Measurements from ENCODE around the gene SUV39H1.

SUV39H1 gene

DNA sequence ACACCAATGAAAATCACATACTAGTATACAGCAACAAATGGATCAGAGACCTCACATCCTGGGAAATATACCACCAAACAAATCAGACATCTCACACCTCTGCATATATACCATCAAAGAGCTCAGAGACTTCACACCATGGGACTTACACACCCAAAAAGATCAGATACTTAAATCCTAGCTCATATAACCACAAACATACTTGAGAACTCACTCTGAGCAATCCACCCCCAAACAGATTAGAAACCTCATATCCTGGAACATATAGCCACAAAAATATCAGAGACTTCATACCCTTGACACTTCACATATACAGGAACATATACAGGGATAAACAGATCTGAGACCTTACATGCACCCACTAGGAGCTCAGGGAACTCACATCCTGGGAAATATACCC, 32.1 kb downstream of the SUV39H1 start:
- TF ChIP-seq FOXP2 (optimal IDR thresholded peaks at IDR 0.05; ENCODE audit: borderline replicate concordance, extremely low read depth, extremely low read length, insufficient read depth) (no peak), SIN3A (IDR thresholded peaks at IDR 0.05; ENCODE audit: borderline replicate concordance, insufficient read depth, low read length) (no peak), TAF1 (IDR thresholded peaks at IDR 0.05; ENCODE audit: borderline replicate concordance, insufficient read depth, low read length) (no peak), POLR2AphosphoS5 (IDR thresholded peaks at IDR 0.05; ENCODE audit: low read depth, low read length) (no peak)
- TF ChIP-seq, protein P1, sequence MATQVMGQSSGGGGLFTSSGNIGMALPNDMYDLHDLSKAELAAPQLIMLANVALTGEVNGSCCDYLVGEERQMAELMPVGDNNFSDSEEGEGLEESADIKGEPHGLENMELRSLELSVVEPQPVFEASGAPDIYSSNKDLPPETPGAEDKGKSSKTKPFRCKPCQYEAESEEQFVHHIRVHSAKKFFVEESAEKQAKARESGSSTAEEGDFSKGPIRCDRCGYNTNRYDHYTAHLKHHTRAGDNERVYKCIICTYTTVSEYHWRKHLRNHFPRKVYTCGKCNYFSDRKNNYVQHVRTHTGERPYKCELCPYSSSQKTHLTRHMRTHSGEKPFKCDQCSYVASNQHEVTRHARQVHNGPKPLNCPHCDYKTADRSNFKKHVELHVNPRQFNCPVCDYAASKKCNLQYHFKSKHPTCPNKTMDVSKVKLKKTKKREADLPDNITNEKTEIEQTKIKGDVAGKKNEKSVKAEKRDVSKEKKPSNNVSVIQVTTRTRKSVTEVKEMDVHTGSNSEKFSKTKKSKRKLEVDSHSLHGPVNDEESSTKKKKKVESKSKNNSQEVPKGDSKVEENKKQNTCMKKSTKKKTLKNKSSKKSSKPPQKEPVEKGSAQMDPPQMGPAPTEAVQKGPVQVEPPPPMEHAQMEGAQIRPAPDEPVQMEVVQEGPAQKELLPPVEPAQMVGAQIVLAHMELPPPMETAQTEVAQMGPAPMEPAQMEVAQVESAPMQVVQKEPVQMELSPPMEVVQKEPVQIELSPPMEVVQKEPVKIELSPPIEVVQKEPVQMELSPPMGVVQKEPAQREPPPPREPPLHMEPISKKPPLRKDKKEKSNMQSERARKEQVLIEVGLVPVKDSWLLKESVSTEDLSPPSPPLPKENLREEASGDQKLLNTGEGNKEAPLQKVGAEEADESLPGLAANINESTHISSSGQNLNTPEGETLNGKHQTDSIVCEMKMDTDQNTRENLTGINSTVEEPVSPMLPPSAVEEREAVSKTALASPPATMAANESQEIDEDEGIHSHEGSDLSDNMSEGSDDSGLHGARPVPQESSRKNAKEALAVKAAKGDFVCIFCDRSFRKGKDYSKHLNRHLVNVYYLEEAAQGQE (IDR thresholded peaks at IDR 0.05; ENCODE audit: insufficient read depth in 1 of 2, low read depth in 2 of 2, low read length in 2 of 2): no peak

DNA sequence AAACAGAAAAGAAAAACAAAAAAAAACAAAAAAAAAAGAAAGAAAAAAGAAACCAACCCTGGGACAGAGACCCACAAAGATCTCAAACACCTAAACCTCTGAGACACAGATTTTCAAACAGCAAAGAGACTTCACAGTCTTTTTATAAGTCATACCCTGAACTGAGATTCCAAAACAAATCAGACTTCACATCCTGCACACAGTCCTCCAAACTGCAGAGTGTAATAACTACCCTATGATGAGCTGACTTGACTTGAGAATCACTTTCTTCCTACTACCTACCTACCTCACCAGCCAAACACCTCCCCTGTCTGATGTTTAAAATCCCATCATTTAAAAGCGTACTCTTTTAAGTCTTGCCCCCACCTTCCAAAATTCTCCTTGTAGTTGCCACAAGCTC, 39.8 kb downstream of the SUV39H1 start:
- no peak for TF ChIP-seq SIN3A (IDR thresholded peaks at IDR 0.05; ENCODE audit: borderline replicate concordance, insufficient read depth, low read length)
- TF ChIP-seq, protein P1 (IDR thresholded peaks at IDR 0.05; ENCODE audit: insufficient read depth in 1 of 2, low read depth in 2 of 2, low read length in 2 of 2): no peak
- no peak for TF ChIP-seq TAF1 (IDR thresholded peaks at IDR 0.05; ENCODE audit: borderline replicate concordance, insufficient read depth, low read length)
- TF ChIP-seq POLR2AphosphoS5 (IDR thresholded peaks at IDR 0.05; ENCODE audit: low read depth, low read length): no peak
- no peak for TF ChIP-seq FOXP2 (optimal IDR thresholded peaks at IDR 0.05; ENCODE audit: borderline replicate concordance, extremely low read depth, extremely low read length, insufficient read depth)

DNA sequence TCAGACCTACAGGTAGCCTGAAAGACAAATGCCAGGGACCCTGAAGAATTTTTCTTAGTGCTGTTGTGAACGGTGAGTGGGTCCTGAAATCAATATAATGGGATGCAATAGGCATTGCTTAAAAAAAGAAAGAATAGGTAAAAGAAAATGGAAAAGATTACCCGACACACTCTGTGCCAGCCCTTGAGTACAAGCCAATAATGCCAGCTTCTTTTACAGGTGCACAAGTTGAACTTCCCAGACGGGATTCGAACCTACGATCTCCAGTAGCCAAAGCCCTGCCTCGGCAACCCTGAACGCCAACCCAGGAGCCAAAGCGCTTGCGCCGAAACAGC, 40.3 kb downstream of the SUV39H1 start:
- no peak for TF ChIP-seq POLR2AphosphoS5 (IDR thresholded peaks at IDR 0.05; ENCODE audit: low read depth, low read length)
- TF ChIP-seq TAF1 (IDR thresholded peaks at IDR 0.05; ENCODE audit: borderline replicate concordance, insufficient read depth, low read length): no peak
- TF ChIP-seq, protein P1 (IDR thresholded peaks at IDR 0.05; ENCODE audit: insufficient read depth in 1 of 2, low read depth in 2 of 2, low read length in 2 of 2): no peak
- no peak for TF ChIP-seq SIN3A (IDR thresholded peaks at IDR 0.05; ENCODE audit: borderline replicate concordance, insufficient read depth, low read length)
- no peak for TF ChIP-seq FOXP2 (optimal IDR thresholded peaks at IDR 0.05; ENCODE audit: borderline replicate concordance, extremely low read depth, extremely low read length, insufficient read depth)

DNA sequence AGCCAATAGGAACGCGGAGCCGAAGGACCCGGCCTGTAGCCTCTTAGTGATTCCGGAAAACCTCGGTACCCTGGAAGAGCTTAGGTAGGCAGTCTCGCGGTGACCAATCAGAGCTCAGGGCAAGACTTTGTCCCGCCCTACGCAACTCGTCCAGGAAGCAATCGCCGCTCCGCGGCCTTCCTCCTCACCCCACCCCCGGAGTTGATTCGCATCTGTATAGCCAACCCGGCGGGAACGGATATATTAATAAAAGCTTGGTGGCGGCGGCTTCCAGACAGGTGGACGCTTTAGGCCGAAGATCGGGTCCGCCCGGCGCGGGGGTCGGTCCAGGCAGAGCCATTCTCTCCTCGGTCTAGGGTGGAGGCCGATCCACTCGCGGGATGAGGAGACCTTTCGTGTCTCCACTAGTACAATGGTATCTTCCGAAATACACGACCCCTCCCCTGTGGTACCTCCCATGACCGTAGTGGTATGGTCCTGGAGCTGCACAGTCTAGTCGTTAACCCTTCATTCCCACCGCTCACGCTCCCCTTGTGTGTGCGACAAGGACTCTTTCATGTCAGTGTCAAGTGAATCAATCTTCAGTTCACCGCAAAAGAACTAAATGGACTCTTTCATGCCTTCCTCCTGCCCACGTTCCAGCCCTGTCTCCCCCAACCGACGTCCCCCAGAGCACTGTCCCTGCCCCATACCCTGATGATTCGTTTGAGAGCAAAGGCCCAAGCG, 40.8 kb downstream of the SUV39H1 start:
- TF ChIP-seq TAF1 (IDR thresholded peaks at IDR 0.05; ENCODE audit: borderline replicate concordance, insufficient read depth, low read length) (peak; percentile 25; the same call in 1 of the 2 replicates), POLR2AphosphoS5 (IDR thresholded peaks at IDR 0.05; ENCODE audit: low read depth, low read length) (peak; percentile 69)
- TF ChIP-seq, protein P1 (IDR thresholded peaks at IDR 0.05; ENCODE audit: insufficient read depth in 1 of 2, low read depth in 2 of 2, low read length in 2 of 2): no peak

DNA sequence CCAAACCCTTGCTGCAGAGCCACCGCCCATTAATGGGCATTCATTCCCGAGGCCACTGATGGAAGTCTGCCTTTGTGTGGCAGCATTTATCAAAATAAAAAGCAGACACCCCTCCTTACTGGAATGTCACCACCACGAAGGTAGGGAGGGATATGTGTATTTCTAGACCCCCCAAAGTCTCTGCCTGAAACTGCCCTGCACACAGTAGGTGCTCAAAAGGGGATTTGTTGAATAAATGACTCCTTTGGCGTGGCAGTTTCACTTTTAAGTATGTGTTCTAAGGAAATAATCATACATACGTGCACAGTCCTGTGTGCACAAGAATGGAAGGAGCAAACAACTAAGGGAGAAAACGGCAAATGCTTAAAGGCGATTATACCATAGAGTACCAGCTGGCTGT, 41.4 kb downstream of the SUV39H1 start:
- TF ChIP-seq, protein P1 (IDR thresholded peaks at IDR 0.05; ENCODE audit: insufficient read depth in 1 of 2, low read depth in 2 of 2, low read length in 2 of 2): no peak
- TF ChIP-seq SIN3A (IDR thresholded peaks at IDR 0.05; ENCODE audit: borderline replicate concordance, insufficient read depth, low read length) (no peak), POLR2AphosphoS5 (IDR thresholded peaks at IDR 0.05; ENCODE audit: low read depth, low read length) (no peak), TAF1 (IDR thresholded peaks at IDR 0.05; ENCODE audit: borderline replicate concordance, insufficient read depth, low read length) (no peak), FOXP2 (optimal IDR thresholded peaks at IDR 0.05; ENCODE audit: borderline replicate concordance, extremely low read depth, extremely low read length, insufficient read depth) (no peak)

Data from PFSK-1 (cell line).